Stimulated activated CD4-positive, alpha-beta T cell treated with anti-CD3 and anti-CD28 coated beads, Interleukin-2, amount 100 ng/mL, for 24 hours (primary cell): ENCODE measurements around the gene SH3BGR.

Source experiments
- DNase-seq, 2 donors: peaks; one replicate each; pipeline ENCODE4 v3.0.0-alpha.2; 2020

The SH3BGR gene

DNA sequence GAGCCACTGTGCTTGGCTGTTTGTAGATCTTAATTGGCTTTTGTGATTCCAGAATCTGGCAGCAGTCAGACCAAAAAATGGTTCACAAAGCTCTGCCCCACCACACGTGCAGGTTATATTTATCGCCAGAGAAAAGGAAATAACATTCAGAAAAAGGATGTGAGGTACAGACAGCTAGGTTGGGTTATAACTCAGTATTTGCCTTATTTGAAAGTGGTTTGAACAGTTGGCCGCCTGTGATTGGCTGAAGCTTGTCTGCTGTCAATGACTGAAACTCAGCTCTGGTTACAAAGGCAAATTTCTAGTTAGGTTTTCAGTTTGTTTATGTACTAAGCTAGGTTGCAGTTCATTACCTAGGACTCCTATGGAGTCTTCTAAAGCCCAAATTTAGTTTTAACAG is 9.6 kb downstream of the SH3BGR start:
- DNase-seq: no peak

GRCh38 chr21:39463308-39463707 is 11.5 kb downstream of the SH3BGR start:
- no peak for DNase-seq

- no peak for DNase-seq
These were observed 14.8 kb downstream of the SH3BGR start for GRCh38 chr21:39466584-39466983.

DNA sequence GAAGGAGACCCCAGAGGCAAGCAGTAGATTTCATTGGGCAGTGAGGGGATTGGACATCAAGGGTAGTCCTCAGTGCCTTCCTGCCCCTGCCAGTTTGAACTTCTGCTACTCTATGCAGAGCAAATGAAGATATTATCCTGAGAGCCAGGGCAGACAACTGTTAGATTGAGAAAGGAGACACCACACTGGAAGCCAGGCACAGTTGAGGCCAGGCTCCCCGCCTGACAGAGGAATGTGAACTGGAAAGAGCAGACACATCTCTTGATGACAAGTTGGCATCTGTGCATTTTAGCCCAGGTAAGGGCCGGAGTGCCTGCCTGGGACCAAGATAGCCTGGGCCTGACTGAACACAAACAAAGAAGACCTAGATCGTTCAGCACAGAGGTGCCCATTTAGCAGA is 16.0 kb downstream of the SH3BGR start:
- no peak for DNase-seq

GRCh38 chr21:39468559-39468958 is 16.8 kb downstream of the SH3BGR start:
- DNase-seq: no peak

GRCh38 chr21:39471598-39471997 is 19.8 kb downstream of the SH3BGR start:
- DNase-seq: no peak

DNA sequence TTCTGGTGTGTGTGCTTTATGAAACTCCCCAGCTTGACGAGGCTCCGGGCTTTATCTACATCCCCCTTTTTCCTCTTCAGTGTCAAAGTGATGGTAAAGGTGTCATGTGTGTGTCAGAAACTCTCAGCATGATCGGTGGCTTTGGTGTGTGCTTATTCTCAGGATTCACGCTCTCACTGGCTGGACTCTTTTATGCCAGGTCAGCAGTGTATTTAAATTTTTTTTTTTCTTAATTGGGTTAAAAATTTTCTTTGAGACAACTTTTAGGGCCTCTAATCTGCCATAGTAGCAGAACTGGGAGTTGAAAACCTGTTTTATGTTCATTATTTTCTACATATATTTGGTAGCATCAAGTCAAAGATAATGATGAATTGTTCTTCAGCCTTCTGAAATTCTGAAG is 21.0 kb downstream of the SH3BGR start:
- no peak for DNase-seq

- DNase-seq: no peak
These were observed 22.8 kb downstream of the SH3BGR start for GRCh38 chr21:39474611-39475010.

DNA sequence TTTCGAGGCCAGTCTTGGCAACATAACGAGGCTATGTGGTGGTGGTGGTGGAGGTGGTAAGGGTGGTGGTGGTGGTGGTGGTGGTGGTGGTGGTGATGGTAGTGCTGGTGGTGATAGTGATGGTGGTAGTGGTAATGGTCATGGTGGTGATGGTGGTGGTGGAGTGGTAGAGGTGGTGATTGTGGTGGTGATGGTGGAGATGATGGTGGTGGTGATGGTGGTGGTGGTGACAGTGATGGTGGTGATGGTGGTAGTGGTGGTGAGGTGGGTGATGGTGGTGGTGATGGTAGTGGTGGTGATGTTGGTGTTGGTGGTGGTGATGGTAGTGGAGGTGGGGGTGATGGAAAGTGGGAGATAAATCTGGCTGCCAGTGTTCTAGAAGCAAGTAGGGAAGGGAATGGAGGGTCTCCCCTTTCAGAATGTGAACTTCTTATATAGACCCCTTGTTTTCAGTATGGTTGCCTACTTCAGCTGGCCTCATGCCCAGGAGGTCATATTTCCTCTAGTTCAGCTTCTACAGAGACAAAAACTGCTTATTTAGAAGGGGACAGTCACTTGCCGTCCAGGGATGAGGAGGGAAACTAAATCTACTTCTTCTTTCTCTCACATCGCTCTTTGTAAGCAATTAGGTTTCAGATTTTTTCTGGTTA is 27.5 kb downstream of the SH3BGR start:
- no peak for DNase-seq

GRCh38 chr21:39479814-39480182 is 28.0 kb downstream of the SH3BGR start:
- DNase-seq: no peak

DNA sequence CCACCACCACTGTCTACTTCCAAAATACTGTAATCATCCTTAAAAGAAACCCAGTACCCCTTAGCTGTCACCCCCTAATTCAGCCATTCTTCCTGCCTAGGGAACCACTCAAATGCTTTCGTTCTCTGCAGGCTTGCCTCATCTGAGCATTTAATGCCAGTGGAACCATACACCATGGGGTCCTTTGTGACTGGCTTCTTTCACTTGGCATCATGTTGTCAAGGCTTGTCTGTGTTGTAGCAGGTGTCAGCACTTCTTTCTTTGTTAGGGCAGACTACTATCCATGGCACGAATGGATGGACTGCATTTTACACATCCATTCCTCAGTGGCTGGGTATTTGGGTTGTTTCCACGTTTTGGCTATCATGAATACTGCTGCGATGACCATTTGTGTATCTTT is 28.5 kb downstream of the SH3BGR start:
- DNase-seq: no peak

DNA sequence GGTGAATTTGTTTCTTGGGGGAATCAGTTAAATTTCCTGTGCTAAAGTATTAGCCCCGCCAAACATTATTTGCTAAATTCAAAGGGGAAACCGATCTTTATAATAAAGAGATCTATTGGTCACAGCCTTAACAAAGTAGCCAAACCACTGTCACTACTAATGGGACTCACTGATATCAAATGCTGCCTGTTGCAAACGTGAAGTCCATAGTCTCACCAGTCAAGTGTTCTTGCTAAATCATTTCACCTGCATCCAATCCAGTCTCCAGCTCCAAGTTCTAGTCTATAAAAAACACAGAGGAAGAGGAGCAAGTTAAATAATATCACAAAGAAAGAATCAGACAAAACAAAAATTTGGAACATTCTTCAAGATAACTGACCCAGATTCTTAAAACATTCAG is 30.1 kb downstream of the SH3BGR start:
- DNase-seq: no peak

GRCh38 chr21:39483917-39484316 is 32.1 kb downstream of the SH3BGR start:
- no peak for DNase-seq

- DNase-seq: no peak
These were observed 33.0 kb downstream of the SH3BGR start for GRCh38 chr21:39484711-39485276.

DNA sequence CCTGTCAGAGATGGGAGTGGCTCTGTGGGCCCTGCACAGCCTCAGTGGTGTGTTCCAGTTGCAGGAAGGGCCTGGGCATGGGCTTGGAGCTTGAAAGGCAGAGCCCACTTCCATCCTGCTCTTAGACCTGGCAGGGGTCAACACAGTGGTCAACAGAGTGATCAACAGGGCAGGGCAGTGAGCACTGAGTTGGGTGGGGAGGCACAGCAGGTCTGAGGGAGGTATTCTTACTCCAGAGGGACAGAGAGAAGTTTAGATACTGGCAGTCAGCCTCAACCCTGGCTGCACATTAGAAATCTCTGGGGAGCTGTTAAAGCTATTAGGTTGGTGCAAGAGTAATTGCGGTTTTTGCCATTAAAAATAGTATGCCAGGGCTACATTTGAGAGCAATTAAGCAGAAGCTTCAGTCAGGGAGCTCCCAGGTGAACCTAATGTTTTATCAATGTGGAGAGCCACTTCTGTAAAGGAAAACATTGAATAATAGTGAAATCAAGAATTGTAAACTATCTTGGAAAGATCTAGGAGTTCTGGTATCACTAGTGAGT is 37.7 kb downstream of the SH3BGR start:
- DNase-seq: no peak

DNA sequence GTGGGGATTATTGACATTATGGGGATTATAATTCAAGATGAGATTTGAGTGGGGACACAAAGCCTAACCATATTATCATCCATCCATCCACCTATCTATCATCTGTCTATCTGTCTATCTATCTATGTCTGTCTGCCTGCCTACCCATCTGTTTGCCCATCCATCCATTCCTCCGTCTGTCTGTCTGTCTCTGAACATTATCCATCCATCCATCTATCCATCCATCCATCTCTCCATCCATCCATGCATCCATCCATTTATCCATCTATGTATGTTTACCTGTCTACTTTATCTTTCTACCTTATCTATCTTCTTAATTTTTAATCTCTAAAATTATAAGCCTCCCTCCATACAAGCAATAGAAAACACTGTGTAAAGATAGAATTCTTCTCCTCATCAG is 47.4 kb downstream of the SH3BGR start:
- no peak for DNase-seq

DNA sequence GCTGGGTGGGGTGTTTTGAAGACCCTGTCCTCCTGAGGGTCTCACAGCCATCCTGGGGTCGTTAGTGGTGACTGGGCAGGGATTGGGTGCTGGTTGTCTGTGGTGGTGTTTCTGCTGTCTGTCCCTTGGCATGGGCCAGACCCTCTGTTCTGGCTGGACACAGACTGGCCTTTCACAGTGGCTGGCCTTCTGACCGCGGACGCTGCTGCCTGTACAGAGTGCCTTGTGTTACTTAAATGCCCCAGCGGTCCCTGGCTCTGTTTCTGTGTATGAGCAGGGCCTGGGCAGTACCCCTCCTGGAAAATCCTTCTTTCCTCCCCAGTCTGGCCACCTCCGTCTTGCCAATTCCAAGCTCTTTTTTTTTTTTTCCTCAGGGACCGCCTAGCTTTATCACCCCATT is 50.9 kb downstream of the SH3BGR start:
- no peak for DNase-seq

DNA sequence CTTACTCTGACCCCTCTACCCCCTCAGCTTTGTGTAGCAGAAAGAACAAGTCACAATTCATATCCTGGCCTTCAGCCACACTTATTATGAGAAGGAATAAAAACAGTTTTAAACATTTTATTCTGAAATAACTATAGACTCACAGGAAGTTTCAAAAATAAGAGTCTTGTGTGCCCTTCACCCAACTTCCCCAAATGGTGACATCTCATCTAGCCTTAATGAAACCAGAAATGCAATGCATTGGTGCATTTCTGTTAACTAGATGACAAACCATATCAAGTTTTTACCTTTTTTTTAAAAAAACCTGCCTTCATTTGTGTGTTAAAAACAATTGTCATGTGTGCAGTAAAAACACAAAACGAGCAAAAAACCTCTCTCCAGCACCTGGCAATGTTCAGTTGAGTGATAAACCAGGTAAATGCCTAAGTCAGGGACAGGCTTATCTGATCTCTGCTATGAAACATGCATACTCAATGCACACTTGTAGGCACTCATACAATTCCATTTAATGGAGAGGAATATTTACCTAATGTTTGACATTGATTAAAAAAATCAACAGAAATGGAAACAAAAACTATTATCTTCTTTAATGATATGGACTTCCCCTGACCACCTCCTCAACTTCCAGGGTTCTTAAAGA is 51.5 kb downstream of the SH3BGR start:
- no peak for DNase-seq

GRCh38 chr21:39504230-39504629 is 52.5 kb downstream of the SH3BGR start:
- no peak for DNase-seq

GRCh38 chr21:39510240-39510639 is 58.5 kb downstream of the SH3BGR start:
- no peak for DNase-seq

GRCh38 chr21:39511102-39511501 is 59.3 kb downstream of the SH3BGR start:
- no peak for DNase-seq

DNA sequence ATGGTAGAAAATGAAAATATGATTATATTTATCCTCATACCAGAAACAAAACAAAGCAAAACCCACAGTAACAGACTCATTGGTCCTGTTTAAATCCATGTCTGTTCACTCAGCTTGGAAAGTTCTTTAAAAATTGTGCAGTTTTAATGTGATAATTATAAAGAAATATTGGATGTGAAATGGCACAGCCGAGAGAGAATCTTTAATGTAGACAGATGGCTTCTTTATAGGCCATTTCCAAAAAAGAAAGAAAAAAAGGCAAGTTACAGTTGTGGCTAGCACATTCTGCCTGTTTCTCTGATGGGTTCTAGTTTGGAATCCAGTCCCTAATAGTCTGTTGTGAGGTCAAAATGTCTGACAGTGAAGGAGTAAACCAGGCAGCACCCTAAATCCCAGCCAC is 62.0 kb downstream of the SH3BGR start:
- DNase-seq: no peak

DNA sequence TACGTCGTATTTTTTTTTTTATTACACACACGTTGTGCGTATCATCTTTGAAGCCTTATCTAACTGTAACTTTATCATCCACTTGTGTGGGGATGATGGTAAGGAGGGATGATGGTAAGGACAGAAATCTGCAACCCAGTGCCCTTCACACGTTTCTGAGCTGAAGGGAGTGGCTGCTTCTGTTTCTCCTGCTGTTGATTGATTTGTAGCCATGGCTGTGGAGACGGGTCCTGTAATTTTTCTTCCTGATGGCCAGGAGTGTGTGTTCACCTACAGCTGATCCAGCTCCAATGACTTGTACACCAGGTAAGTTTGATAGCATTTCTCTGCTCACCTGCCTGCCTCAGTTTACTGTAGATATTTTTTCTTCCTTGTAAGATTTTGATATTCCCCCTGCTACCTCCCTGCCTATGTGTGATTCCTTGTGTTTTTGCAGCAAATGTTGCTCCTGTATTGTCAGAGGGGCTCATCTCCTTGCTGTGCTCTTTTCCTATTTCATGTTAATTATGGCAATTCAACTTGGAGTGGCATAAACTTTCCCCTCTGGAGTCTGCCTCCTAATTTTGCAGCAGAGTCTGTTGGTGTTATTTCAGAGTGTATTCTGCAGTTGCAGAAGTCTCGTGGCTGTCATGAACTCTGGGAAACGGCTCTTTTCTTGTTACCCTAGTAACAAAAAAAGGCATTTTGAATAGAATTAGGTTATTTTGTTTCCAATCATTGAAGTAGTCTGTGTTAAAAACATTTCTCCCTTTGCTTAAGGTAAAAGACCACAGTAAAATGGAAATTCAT is 64.1 kb downstream of the SH3BGR start:
- no peak for DNase-seq
